Hematopoietic multipotent progenitor cell treated with erythropoietin and hydrocortisone succinate and interleukin-3 and kit ligand, for 6 days (in vitro differentiated cells): ENCODE results near the gene MRPL23.
"Not testable (repeated sequence)": the region's sequence is repeated elsewhere in the genome, so short reads cannot be mapped to it uniquely, and the experiment has no call there.

Experiments
- DNase-seq: peaks from one replicate; pipeline ENCODE4 v3.0.0-alpha.2; 2015

MRPL23 gene

DNA sequence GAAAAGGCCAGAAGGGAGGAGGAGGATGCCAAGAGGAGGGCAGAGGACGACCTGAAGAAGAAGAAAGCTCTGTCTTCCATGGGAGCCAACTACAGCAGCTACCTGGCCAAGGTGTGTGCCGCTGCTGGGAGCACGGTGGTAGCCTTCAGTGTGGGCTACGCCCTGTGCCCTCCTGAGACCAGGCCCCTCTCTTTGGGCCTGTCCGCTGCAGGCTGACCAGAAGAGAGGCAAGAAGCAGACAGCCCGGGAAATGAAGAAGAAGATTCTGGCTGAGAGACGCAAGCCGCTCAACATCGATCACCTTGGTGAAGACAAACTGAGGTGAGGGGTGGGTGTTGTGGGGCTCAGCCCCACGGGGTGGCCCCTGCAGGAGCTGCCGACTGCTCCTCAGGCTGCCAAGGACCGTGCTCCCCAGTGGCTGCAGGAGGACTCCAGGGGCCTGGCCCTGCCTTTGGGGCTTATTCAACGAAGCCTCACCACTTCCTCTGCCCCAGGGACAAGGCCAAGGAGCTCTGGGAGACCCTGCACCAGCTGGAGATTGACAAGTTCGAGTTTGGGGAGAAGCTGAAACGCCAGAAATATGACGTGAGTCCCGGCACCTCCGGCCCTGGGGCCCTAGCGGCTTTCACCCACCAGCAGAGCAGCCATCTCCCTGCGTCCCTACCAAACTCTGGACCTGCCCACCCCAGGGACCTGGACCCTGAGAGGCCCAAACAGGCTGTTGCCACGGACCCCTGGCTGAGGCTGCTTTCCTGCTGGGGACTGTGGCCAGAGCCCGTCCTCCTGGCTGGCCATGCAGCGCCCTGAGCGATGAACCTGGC is 12.6 kb upstream of the MRPL23 start:
- no peak for DNase-seq

DNA sequence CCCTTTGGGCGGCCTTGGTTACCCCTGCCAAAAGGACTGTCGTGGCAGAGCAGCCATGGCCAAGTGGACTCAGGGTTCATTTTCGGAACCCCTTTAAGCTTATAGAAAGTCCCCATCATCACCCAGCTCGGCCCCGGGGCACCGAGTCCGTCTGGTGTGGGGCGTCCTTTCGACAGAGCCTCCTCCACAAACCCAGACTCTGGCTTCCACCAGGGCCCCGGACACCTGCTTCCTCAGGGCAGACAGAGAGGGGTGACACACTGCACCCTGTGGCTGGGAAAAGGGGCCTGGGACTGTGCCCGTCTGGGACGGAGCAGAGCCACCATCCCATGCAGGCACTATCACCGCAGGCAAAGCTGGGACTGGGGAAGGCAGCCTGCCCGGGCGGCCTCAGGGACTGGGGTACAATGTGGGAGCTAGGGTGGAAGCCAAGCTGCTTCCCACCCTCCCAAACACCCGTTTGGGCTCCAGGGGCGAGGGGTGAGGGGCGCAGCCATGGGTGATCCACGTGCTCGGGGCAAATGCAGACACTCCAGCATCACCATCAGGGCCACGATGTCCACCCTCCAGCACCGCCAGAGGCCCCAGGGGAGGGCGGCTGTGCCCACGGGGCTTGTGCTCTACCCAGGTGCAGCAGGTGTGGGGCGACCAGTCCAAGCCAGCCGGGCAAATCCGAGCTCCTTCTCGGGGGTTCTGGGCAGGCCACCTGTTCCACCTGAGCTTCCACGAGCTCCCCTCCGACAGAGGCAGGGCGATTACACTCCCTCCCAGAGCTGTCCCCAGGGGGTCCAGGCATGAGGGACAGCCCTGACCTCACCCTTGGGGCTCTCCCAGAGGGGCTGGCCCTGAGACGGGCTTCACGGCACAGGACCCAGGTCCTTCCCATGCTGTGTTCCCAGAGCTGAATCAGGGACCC is 11.7 kb upstream of the MRPL23 start:
- DNase-seq = no peak

DNA sequence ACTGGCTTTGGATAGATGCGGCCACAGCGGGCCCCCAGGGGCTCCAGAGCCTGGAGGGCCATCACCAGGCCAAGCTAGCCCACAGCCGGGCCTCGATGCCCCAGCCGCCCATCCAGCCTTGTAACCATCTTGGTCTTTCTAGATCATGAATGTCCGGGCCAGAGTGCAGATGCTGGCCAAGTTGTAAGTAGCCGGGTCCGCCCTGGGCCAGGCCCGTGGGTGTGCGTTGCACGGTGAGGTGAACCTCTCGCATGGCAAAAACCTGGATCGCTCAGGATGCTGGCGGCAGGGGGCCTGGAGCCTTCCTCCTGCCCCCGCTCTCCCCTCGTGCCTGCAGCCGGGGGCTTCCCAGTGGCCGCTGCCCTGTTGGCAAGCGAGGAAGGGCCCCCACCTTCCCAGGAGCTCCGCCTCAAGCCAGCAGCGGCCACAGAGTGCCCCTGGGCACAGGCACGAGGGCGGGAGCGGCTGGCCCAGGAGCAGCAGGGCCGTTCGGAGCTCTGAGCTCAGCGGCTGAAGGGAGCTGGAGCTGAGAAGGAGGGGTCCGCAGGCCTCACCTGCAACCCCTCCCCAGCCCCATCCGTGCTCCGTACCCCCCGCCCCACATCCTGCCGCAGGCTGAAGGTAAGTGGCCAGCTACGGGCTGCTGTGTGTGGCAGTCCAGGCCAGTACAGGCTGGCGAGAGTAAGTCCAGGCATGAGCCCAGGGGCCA is 10.9 kb upstream of the MRPL23 start:
- DNase-seq = no peak

DNA sequence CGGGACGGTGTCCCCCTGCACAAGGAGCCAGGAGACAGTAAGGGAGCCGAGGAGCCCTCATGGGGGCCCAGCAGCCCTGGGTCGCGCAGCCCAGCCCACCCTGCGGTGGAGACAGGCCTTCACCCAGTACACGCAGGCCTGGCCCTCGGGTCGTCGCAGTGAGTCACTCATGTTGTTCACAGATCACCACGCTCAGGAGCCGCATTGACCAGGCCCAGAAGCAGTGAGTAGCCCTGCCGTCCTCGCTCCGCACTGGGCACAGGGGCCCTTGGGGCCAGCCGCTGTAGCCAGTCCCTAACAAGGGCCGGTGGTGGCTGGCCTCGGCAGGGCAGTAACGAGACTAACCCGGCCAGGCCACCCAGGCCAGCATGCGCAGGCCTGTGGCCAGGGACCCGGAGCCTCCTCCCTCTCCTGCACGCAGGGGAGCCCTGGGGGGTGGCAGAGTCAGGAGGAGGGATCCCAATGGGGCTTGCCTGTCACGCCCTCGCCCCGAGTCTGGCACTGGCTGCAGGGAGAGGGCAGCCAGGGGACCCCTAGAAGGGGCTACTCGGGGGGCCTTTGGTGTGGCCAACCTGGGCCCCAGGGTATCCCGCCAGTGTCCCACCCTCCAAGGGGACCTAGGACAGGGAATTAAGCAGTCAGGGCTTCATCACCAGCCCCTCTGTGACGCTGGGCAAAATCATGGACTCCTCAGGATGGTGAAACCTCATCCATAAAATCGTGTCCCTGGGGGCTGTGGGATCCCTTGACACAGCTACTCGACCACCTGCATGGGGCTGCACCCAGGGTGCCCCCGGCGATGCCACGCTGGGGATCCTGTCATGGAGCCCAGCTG is 10.1 kb upstream of the MRPL23 start:
- DNase-seq = no peak

DNA sequence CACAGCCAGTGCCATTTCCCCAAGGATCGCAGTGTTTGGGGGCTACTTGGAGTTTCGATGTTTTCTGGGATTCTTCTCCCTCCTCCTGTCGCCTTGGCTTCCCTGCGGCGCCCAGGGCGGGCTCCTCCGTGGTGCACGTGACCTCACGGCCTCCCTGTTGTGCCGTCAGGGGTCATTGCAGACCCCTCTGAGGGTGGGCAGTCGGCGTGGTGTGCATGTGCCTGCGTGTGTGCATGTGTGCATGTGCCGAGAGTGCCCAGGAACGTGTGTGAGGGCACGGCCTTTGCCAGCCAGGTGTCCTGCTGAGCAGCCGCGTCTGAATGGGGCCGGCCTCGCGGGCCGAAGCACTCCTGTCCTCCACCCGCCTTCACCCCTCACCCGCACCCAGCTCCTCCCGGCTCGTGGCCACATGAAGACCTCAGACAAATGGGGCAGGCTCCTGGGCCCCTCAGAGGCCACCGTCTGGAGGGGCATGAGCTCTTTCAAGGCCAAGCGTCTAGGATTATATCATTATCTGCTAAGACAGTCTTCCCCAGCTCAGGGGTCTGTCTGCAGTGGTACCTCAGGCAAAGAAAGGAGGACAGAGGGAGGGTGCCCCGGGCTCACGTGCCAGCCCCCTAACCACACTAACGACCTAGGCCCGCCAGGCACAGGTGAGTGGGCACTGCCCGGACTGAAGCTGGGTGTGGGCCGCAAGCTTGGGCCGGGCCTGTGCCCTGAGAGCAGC is 9.4 kb upstream of the MRPL23 start:
- no peak for DNase-seq

DNA sequence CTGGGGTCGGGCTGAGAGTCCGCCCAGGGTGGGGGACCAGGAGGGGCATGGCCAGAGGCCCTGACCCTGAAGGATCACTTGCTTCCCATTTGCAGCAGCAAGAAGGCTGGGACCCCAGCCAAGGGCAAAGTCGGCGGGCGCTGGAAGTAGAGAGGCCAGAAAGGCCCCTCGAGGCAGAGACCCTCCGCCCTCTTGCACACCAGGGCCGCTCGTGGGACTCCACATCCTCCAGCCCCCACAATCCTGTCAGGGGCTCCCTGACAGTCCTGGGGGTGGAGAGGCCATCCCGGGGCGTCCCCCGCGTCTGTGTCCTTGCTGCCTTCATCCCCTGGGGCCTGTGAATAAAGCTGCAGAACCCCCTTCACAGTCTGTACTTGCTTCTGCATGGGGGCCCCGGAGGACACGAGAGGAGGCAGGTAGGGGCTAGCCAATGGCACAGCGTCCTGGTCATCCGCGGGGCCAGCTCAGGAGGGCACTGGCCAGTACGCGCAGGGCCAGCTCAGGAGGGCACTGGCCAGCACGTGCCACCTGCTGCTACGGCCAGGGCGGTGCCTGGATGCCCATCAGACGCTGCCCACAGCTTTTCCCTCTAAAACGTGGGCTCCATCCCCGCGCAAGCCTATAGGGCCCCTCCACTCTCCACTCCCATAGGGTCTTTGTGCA is 8.7 kb upstream of the MRPL23 start:
- no peak for DNase-seq

DNA sequence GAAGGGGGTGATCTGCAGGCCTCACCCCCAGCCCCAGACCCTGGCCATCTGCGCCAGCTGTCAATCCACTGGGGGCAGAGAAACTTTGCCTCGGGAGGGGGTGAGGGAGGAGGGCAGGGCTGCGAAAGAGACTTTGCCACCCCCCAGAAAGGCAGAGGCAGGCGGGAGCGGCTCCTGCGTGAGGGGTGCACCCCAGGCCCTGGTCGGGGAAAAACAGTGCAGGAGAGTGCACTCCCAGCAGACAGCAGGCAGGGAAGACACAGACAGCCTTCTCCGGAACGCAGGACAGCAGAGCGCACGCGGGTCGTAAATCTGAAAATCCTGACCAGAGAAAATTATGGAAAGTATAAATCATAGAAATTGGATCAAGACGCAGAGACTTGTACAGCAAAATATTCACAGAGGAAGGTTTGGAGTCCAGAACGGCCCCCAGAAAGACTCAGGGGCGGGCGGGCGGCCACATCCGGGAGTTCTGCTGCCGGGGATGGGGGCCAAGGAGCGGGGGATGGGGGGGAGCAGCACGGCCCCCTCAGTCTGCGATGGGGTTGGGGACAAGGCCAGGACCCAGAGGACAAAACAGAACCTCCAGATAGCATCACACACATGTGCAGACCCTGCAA is 8.0 kb upstream of the MRPL23 start:
- DNase-seq = peak; percentile 21

DNA sequence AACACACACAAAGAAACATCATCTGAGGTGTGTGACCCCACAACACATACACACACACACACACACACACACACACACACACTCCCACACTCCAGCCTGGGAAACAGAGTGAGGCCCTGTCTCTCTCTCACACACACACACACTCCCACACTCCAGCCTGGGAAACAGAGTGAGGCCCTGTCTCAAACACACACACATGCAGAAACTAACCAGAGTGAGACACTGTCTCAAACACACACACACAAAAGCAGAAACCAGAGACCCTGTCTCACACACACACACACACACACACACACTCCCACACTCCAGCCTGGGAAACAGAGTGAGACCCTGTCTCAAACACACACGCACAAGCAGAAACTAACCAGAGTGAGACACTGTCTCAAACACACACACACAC is 7.3 kb upstream of the MRPL23 start:
- DNase-seq = not testable (repeated sequence)

DNA sequence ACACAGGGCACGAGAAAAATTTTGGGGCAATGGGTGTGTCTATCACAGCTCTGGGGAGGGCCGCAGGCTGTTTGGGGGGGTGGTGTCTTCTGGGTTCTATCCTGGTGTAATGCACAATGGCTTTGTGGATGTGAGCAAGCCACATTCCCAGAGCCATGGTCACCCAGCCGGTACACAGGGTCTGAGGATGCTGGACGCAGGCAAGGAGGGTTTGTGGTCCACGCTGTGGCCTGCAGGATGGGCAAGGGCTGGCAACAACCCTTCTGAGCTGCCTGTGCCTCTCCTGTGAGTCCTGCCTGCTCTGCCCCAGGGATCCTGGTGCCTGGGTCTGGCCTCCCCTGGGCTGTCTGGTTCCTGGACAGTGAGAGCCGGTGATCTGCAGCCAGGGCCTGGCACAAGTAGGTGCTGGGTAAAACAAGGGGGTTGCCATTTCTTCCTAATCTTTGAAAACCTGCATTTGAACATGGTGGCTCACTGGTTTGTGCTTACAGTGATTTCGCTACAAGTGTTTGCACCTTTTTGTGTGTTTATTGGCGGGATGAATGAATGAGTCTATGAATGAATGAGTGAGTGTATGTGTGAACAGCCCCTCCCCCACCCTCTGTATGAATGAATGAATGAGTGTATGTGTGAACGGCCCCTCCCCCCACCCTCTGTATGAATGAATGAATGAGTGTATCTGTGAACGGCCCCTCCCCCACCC is 4.4 kb upstream of the MRPL23 start:
- DNase-seq = no peak

DNA sequence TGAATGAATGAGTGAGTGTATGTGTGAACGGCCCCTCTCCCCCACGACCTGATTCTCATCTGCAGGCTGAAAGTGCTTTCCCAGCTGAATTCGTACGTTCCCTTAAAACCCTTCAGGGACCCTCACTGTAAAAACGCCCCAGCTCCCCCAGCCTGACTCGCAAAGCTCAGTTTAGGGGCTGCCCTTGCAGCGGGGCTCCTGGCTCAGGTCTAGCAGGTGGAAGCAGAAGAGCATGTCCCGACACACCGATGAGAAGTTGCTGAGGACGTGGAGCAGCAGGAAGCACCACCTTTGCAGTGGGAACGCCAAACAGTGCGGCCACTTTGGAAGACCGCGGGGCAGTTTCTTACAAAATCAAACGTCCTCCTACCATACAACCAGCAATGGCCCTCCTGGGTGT is 3.6 kb upstream of the MRPL23 start:
- DNase-seq = no peak

DNA sequence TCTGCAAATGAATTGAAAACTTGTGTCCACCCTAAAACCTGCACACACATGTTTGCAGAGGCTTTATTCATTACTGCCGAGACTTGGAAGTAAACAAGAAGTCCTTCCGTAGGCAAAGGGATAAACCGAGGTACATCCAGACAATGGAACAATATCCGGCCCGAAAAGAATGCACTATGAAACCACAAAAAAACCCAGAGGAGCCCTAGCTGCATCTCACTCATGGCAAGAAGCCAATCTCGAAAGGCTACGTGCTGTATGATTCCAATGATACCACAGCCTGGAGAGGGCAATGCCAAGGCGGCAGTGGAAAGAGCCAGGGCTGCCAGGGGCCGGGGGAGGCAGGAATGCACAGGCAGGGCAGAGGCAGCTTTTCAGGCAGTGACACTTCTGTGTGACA is 3.2 kb upstream of the MRPL23 start:
- peak; percentile 47 for DNase-seq

DNA sequence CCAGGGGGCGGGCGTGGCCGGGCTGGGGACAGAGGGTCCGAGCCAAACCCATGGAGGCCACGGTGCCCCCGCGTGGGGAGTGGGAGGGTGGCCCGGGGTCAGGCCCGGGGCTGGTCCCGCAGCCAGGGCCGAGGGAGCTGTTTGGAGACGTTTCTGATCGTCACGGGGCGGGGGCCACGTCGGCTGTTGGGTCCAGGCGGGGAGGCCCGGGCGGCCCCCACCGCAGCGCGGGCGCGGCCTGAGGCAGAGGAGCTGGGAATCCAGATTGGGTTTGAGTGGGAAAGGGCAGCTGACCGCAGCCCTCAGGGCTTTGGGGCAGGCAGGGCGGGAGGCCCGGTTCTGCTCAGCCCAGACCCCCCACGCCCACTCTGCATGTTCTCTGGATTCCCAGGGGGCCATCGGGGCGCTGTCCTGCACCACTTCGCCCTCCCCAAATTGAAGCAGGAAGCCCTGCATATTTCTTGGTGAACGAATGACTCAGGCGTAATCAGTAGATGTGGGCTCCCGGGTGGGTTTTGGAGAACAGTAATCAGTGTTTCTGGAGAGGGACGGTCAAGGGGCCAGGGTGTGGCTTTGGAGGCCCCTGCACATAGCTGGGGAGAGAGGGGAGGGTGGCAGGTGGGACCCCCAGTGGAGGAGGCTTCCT is 583 bp downstream of the MRPL23 start:
- DNase-seq = no peak

DNA sequence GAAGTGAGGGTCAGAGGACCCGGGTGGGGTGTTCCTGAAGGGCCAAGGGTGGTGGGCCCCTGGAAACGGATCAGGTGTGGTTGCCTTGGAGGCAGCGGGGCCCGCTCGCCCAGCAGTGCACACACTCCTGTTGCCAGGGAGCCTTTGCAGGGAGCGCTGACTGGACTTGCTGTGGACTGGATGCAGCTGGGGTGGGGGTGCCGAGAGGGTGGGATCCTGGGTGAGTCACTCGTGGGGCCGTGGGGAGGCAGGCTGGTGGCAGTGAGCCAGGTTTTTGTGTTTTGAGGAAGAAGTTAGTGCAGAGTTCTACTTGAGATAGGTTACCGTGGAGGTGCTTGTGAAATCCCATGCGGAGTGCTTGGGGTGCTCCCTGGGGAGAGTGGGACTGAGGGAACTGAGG is 1.3 kb downstream of the MRPL23 start:
- no peak for DNase-seq

DNA sequence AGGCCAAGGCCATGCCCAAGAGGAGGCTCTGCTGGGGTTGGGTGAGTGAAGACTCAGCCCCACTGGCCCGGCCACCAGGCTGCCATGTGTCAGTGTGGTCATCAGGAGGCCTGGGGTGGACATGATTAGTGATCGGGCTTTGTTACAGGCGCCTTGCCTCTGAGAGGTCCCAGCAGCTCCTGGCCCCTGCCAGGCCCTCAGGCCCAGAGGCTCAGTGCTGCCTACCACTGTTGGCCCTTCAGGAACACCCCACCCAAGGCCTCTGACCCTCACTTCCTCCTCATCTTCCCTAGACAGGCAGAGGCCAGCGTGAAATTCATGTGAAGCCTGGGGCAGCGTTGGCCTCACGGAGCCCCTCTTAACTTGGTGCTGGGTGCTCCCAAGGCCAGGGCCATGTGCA is 2.2 kb downstream of the MRPL23 start:
- no peak for DNase-seq

DNA sequence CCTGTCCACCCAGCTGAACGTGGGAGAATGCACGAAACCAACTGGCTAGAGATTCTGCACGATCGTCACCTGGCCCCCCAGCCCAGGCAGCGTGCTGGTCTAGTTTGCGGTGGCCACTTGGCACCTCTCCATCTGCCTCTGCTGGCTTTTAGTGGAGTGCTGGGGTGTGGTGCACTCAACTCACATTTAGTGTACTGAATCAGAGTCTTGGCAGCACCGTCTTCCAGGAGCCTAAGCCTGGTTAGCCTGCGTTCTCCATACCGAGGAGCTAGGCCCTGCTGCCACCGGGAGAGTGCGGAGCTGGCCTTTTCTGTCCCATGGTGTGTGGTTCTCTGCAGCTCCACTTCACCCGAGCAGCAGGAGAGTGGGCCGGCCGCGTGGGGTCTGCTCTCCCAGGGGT is 2.8 kb downstream of the MRPL23 start:
- DNase-seq = no peak

DNA sequence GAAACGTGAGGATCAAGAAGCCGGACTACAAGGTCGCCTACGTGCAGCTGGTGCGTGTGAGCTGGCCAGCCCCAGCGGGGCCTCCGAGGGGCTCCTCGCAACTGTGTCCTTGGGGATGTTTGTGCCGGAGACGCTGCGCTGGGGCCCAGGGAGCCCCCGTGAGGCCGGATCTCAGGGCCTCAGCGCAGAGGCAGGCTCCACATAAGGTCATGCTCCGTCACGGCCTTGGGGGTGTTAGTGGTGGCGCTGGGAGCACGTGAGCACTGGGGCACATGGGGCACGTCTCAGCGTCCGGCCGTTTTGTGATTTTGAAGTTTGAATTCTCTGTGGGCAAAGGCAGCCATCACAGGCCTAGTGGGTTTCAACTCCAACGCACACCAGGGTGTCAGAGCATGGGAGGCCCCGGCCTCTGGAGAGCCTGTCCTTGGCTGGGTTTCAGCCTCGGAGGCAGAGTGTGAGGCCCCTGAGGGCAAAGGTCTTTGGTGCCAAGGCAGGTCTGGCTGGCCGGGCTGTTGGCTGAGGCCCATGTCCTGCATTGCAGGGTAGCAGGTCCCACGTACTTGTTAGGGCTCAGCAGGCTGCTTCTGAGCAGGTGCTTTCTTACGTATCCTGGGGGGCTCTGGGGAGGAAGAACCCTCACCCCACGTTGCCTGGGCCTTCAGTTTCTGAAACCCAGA is 5.8 kb downstream of the MRPL23 start:
- no peak for DNase-seq

DNA sequence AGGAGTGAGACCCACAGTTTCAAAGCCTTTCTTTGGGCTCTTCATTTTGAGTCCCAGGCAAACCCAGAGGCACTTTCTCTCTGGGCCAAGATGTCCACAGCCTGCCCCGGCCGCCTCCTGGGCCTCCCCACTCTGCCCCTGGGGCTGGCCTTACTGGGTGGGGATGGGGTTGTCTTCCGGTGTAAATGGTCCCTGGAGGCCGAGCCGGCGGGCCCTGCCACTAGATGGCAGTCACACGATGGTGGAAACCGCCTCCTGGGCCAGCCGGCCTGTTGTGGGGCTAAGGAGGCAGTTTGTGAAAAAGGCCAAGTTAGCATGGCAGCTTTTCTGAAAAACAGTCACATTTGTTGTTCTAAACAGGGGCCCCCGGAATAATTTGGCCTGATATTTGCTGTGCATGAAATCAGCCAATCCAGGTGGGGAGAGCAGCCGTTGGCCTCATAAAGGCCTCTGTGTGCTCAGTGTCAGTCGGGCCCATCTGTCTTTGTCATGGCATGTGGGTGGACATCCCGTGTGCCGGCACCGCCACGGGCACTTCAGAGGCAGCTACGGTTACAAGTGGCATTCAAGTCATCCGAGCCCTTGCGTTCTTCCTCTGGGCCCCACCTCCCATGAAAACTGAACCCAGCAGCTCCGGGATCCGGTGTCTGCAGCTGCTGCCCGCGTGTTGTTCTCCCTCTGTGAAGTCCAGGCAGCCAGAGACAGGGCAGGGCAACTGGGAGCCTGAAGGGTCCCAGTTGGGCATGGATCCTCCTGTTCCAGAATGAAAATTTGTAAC is 6.5 kb downstream of the MRPL23 start:
- no peak for DNase-seq

DNA sequence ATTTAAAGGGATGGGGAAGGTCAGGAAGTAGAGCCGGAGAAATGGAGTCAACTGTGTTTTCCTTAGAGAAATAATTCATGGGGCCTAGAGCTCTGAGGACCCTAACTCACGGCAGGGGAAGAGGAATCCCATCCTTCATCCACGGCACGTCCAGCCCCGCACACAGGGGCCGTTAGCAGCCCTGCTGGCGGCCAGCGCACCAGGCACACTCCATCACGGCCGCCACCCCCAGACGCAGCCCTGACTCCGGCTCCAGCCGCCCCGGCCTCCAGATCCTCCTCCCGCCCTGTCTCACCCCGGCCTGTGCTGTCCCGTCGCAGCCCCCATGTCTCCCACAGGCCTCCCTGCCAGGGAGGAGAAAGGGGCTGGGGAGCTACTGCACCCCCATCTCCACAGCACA is 11.2 kb downstream of the MRPL23 start:
- DNase-seq = no peak
